Retina (tissue), 1 donor: Measurements from ENCODE around the gene CRMP1.
"Not testable (repeated sequence)": the region's sequence is repeated elsewhere in the genome, so short reads cannot be mapped to it uniquely, and the experiment has no call there.

Experiments
- DNase-seq: peaks from one replicate; pipeline ENCODE4 v3.0.0-alpha.2; 2016

The CRMP1 gene

DNA sequence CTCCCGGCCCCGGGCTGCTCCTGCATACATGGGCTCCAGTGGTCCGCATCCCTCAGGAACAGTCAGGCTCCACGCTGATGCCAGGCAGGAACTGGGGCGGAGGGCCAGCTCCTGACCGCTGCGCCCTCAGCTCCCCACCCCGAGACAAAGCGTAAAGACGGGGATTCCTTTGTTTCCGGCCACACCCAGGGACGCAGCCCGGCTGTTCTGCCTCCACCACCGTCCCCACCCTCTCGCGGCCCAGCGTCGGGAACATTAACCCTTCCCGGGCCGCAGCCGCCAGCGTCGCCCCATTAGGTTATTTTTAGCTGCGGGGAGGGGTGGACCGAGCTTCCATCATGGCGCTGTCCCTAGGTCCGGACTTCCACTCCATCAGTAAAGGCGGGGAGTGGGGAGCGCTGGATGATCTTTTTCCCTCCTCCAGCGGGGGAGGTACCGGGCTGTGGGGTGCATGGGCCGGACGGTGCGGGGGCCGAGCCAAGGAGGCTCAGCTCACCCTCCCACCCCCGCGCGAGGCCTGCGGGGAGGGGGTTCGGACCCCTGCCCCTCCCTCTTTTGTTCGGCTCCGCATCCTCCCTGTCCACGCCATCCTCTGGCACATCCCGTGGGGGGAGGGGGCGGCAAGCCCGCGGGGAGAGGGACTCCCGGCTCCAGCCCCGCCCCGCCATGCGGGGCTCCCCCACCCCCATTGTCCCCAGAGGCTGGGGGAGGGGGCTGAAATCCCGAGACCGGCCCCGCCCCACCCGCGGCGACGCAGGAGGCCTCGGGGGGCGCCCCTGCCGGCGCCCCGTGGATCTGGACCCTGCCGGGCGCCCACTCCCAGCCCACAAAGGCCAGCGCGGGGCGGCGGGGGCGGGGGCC lies 5.3 kb downstream of the CRMP1 start:
- peak; percentile 87 for DNase-seq

DNA sequence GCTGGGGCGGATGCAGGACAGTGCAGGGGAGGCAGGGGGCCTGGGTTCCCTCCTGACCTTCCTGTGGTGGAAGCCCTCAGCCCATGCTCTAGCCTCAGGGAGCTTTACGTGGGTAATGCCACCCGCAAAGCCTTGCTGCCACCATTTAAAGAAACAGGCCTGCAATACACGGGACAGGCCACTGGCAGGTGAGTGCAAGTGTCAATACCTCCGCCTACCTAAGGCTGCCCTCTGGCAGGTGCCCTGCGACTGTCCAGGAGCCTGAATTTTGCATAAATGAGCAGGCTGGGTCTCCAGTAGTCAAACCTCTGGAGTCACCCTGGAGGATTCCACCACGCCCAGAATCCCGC lies 5.9 kb downstream of the CRMP1 start:
- no peak for DNase-seq

DNA sequence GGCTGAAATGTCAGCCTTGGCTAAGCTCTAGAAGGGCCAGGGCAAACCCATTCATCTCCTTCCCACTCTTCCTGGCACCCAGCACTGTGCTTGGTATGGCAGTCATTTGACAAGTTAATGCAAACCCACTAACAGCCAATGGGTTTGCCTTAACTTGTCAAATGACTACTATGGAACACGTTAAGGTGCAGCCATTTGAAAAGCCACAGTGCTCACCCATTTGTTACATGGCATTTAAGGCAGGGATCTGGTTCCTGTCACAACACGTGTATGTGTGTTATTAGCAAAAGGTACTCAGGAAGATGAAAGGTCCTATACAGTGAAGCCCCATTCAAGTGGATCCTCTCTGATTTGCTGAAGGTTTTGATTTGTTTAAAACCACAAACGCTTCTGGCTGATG lies 7.2 kb downstream of the CRMP1 start:
- DNase-seq, result no peak

GRCh38 chr4:5884796-5885195 lies 8.1 kb downstream of the CRMP1 start:
- DNase-seq, result peak; percentile 50

GRCh38 chr4:5883916-5884315 lies 9.0 kb downstream of the CRMP1 start:
- no peak for DNase-seq

DNA sequence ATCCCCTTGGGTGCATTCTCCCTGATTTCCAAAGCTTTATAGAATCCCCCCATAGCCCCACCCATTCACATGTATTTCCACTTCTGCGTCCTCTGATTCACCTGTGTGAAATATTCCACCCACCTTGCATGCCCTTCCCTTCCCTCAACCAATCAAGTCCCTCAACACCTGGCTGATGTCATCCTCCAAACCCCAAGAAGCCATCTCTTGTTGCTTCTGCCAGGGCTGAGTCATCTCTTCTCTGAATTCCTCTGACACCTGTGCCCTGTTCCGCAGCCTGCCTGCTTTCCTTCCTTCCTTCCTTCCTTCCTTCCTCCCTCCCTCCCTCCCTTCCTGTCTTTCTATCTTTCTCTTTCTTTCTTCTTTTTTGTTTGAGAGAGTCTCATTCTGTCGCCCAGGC lies 9.9 kb downstream of the CRMP1 start:
- DNase-seq, result no peak

- no peak for DNase-seq
Measured at GRCh38 chr4:5881340-5881739, 11.5 kb downstream of the CRMP1 start.

- no peak for DNase-seq
Measured at GRCh38 chr4:5878359-5878758, 14.5 kb downstream of the CRMP1 start.

- DNase-seq, result peak; percentile 37
Measured at GRCh38 chr4:5877392-5877791, 15.5 kb downstream of the CRMP1 start.

- DNase-seq, result peak; percentile 50
Measured at GRCh38 chr4:5874811-5875449, 18.0 kb downstream of the CRMP1 start.

DNA sequence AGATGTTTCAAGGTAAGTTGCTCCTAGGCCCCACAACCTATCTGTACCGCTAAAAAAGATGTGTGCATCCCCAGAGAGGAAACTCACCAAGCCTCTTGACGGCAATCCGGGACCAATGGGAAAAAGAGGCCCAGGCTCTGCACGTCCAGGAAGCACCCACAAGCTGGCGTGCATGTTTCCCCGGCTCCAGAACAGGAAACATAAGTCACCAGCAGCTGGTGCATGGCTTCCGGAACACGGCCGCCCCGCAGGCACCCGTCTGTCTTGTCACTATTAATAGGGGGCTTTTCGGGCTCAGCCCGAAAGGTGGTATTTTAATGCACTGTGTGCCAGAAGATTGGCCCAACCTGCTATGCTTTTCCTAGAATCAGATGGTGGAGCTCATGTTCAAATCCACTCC lies 22.2 kb downstream of the CRMP1 start:
- DNase-seq, result no peak

- DNase-seq, result no peak
Measured at GRCh38 chr4:5869966-5870619, 22.8 kb downstream of the CRMP1 start.

GRCh38 chr4:5867866-5868265 lies 25.0 kb downstream of the CRMP1 start:
- no peak for DNase-seq

DNA sequence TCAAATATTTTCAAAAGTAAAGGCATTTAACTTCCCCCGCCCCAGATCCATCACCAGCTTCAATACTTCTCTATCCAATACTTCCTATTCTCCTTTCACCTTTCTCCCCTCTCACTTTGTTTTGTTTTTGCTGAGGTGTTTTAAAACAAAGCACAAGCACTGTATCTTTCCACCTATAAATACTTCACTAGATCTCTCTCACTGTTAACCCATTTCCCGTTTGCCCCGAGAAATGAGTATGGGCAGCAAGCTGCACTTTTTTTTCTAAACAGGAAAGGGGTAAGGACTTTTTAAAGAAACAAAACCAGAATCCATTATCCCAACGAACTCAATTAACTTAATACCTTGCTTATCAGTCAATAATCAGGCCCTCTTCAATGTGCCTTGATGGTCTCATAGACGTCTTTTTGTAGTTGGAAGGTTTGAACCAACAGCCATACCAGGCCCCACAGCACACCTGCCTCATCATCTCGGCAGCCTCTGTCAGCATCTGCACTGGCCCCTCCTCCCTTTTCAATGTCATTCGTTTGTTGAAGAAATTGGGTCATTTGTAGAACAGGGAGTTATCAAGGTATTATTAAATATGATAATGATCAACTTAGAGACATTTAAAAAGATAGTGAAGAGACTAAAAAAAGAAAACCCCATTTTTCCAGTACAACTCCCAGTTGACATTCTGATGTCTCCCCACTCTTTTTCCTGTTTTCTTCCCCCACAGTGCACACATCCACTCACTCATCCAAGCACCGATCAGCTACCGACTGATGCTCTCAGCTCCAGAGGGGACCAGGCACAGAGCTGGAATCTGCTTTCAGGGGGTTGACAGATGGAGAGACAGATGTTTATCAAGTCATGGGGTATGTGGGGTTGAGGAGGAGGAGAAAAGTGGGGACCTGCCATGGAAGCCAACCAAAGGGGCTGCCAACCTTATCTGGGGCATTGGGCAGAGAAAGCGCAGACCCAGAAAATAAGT lies 25.8 kb downstream of the CRMP1 start:
- no peak for DNase-seq

DNA sequence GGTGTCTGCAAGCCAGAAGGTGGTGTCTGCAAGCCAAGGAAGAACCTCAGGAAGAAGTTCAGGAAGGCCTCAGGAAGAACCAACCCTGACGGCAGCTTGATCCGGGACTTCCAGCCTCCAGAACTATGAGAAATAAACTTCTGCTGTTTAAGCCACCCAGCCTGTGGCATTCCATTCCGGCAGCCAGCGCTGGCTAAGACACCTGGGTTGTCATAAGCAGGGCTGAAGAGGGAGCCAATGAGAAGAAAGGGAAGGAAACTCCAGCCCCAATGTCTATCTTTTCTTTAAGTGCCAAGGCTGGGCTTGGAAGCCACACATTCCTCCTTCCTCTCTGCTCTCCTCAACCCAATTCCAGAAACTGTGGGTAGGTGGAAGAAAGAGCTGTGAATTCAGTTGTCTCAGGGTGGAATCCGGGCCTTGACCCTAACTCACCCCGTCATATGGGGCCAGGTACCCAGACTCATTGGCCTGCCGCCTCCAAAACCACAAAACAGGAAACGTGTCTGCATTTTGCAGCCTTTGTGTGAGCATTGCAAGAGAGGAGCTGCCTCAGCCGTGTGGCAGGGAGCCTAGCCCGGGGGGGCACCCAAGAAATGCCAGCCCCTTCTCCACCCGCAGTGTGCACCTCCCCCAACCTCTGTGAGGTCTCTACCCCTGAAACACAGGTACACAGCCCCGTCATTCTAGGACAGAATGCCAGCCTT lies 26.8 kb downstream of the CRMP1 start:
- no peak for DNase-seq

DNA sequence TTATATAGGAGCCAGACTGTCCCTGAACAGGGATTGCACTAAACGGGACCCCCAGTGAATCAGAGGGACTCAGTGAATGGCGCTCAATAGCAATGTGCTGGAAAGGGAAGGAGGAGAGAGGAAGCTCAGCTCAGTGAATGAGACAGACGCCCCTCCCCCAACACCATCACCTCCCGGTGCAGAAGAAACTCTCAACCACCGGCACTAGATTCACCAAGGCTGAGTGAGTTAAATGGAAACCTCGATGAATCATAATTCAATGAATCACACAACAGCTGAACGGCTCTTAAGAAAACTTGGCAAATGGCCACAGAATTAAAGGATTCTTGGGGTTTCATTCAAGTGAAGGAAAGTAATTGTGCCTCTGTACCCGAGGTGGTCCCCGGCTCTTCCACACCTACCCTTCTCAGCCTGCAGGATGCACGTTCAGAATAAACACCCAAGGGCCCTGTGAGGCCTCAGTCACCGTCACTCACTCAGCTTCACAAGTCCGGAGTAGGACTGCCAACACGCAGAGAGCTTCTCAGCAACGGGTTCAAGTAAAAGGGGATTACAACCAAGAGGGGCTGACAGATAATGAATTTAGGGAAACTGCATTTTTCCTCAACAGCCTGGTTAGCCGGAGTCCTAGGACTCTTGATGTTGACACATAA lies 29.3 kb downstream of the CRMP1 start:
- DNase-seq, result no peak

GRCh38 chr4:5858020-5858769 lies 34.7 kb downstream of the CRMP1 start:
- DNase-seq, result peak; percentile 59

DNA sequence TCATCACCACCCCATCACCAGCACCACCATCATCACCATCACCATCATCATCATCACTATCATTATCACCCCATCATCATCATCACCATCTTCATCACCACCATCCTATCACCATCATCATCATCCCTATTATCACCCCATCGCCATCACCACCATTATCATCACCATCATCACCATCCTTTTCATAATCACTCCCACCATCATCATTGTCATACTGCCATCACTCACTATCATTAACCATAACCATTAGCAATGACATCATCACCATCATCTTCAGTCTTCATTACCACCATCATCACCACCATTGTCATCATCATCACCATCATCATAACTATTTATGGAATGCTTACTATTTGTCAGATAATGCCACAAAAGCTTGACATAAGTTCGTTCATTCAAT lies 35.7 kb downstream of the CRMP1 start:
- DNase-seq, result no peak

DNA sequence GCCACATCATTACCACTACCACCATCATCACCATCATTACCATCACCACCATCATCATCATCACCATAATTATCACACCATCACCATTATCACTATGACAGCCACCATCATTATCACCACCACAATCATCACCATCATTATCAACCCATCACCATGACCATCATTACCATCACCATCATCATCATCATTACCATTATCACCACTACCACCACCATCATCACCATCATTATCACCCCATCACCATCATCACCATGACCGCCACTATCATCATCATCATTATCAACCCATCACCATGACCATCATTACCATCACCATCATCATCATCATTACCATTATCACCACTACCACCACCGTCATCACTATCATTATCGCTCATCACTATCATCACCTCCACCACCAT lies 36.5 kb downstream of the CRMP1 start:
- DNase-seq, result not testable (repeated sequence)

GRCh38 chr4:5854929-5855328 lies 38.0 kb downstream of the CRMP1 start:
- DNase-seq, result no peak
